ENCODE measurements around the gene KIF6. TPM values are rescaled to one million over a fixed set of nuclear protein-coding genes. Genes with fewer than 3 reads are reported as not detected.
"Not testable (repeated sequence)": the region's sequence is repeated elsewhere in the genome, so short reads cannot be mapped to it uniquely, and the experiment has no call there.

KIF6 gene
- total RNA-seq = not detected in 2 replicates

- peak; percentile 24 for DNase-seq (ENCODE audit: low read depth, low spot score)
These were observed at the start of gene KIF6 for GRCh38 chr6:39724787-39725631. KIF6 (minus strand) TSS chr6:39725408; CDS start chr6:39725310, 98 bp downstream.

GRCh38 chr6:39773782-39774181 is 48.6 kb upstream of the KIF6 start:
- no peak for DNase-seq (ENCODE audit: low read depth, low spot score)

GRCh38 chr6:39772559-39773273 is 47.5 kb upstream of the KIF6 start:
- no peak for DNase-seq (ENCODE audit: low read depth, low spot score)

GRCh38 chr6:39770446-39770845 is 45.2 kb upstream of the KIF6 start:
- DNase-seq (ENCODE audit: low read depth, low spot score) = no peak

GRCh38 chr6:39769012-39769411 is 43.8 kb upstream of the KIF6 start:
- DNase-seq (ENCODE audit: low read depth, low spot score) = no peak

GRCh38 chr6:39765508-39766065 is 40.4 kb upstream of the KIF6 start:
- no peak for DNase-seq (ENCODE audit: low read depth, low spot score)

GRCh38 chr6:39760226-39760952 is 35.2 kb upstream of the KIF6 start:
- no peak for DNase-seq (ENCODE audit: low read depth, low spot score)

- no peak for DNase-seq (ENCODE audit: low read depth, low spot score)
These were observed 33.8 kb upstream of the KIF6 start for GRCh38 chr6:39758905-39759605.

- no peak for DNase-seq (ENCODE audit: low read depth, low spot score)
These were observed 31.4 kb upstream of the KIF6 start for GRCh38 chr6:39756582-39756981.

- no peak for DNase-seq (ENCODE audit: low read depth, low spot score)
These were observed 30.0 kb upstream of the KIF6 start for GRCh38 chr6:39755231-39755630.

GRCh38 chr6:39754514-39755115 is 29.4 kb upstream of the KIF6 start:
- DNase-seq (ENCODE audit: low read depth, low spot score) = no peak

- no peak for DNase-seq (ENCODE audit: low read depth, low spot score)
These were observed 28.5 kb upstream of the KIF6 start for GRCh38 chr6:39753725-39754045.

GRCh38 chr6:39752835-39753724 is 27.9 kb upstream of the KIF6 start:
- no peak for DNase-seq (ENCODE audit: low read depth, low spot score)

GRCh38 chr6:39746795-39747194 is 21.6 kb upstream of the KIF6 start:
- DNase-seq (ENCODE audit: low read depth, low spot score) = no peak

- no peak for DNase-seq (ENCODE audit: low read depth, low spot score)
These were observed 8.5 kb upstream of the KIF6 start for GRCh38 chr6:39733704-39734103.

GRCh38 chr6:39731565-39731964 is 6.4 kb upstream of the KIF6 start:
- DNase-seq (ENCODE audit: low read depth, low spot score) = no peak

- no peak for DNase-seq (ENCODE audit: low read depth, low spot score)
These were observed 4.7 kb upstream of the KIF6 start for GRCh38 chr6:39729945-39730344.

GRCh38 chr6:39725632-39725997 is 407 bp upstream of the KIF6 start:
- no peak for DNase-seq (ENCODE audit: low read depth, low spot score)

- DNase-seq (ENCODE audit: low read depth, low spot score) = not testable (repeated sequence)
These were observed 1.9 kb downstream of the KIF6 start for GRCh38 chr6:39723350-39723749.

- DNase-seq (ENCODE audit: low read depth, low spot score) = no peak
These were observed 10.4 kb downstream of the KIF6 start for GRCh38 chr6:39714802-39715201.

All from pulmonary artery endothelial cell (primary cell).